WTC11 (cell line): ENCODE results near the gene CLCN1.

Source experiments
- ATF2 ChIP-seq: sonication (generic); formaldehyde crosslinking; IDR thresholded peaks from 2 replicates; pipeline ENCODE4 v1.8.1; 2022; ENCODE audit warnings: low read depth, missing genetic modification reagents, borderline replicate concordance
- ATF6 ChIP-seq: sonication (generic); formaldehyde crosslinking; IDR thresholded peaks from 2 replicates; pipeline ENCODE4 v1.8.1; 2023; ENCODE audit warnings: mild to moderate bottlenecking, missing genetic modification reagents
- CREB1 ChIP-seq: sonication (generic); formaldehyde crosslinking; IDR thresholded peaks from 2 replicates; pipeline ENCODE4 v1.8.0; 2023; ENCODE audit warnings: mild to moderate bottlenecking, missing genetic modification reagents
- E2F4 ChIP-seq: sonication (generic); formaldehyde crosslinking; IDR thresholded peaks from 2 replicates; pipeline ENCODE4 v1.8.1; 2022; ENCODE audit warnings: low read depth, mild to moderate bottlenecking, moderate library complexity, missing genetic modification reagents, borderline replicate concordance
- ELF4 ChIP-seq: sonication (generic); formaldehyde crosslinking; IDR thresholded peaks from 2 replicates; pipeline ENCODE4 v1.8.1; 2022; ENCODE audit warnings: low read depth, mild to moderate bottlenecking, moderate library complexity, missing genetic modification reagents
- FOXP1 ChIP-seq: sonication (generic); formaldehyde crosslinking; IDR thresholded peaks from 2 replicates; pipeline ENCODE4 v1.8.0; 2022; ENCODE audit warnings: missing genetic modification reagents, mild to moderate bottlenecking, moderate library complexity, borderline replicate concordance
- GABPB1 ChIP-seq: sonication (generic); formaldehyde crosslinking; IDR thresholded peaks from 2 replicates; pipeline ENCODE4 v1.8.1; 2023; ENCODE audit warnings: mild to moderate bottlenecking, missing genetic modification reagents
- HMGXB4 ChIP-seq: sonication (generic); formaldehyde crosslinking; IDR thresholded peaks from 2 replicates; pipeline ENCODE4 v1.8.1; 2023; ENCODE audit warnings: mild to moderate bottlenecking, moderate library complexity, missing genetic modification reagents
- MAX ChIP-seq: sonication (generic); formaldehyde crosslinking; IDR thresholded peaks from 2 replicates; pipeline ENCODE4 v1.8.0; 2022; ENCODE audit warnings: mild to moderate bottlenecking, missing genetic modification reagents
- NFATC4 ChIP-seq: fragments of 250-450 bp; sonication (Bioruptor Pico); IDR thresholded peaks from 2 replicates; pipeline ENCODE4 v1.9.0; 2021; ENCODE audit warnings: mild to moderate bottlenecking
- NR2C2 ChIP-seq: sonication (generic); formaldehyde crosslinking; IDR thresholded peaks from 2 replicates; pipeline ENCODE4 v1.8.0; 2022; ENCODE audit warnings: mild to moderate bottlenecking, missing genetic modification reagents
- STAT6 ChIP-seq: sonication (generic); formaldehyde crosslinking; conservative IDR thresholded peaks from 2 replicates; pipeline ENCODE4 v1.8.1; 2023; ENCODE audit warnings: mild to moderate bottlenecking, low read depth, missing genetic modification reagents, moderate library complexity
- TEAD4 ChIP-seq: sonication (generic); formaldehyde crosslinking; IDR thresholded peaks from 2 replicates; pipeline ENCODE4 v1.8.0; 2022; ENCODE audit warnings: mild to moderate bottlenecking, missing genetic modification reagents
- ZNF121 ChIP-seq: sonication (generic); formaldehyde crosslinking; IDR thresholded peaks from 2 replicates; pipeline ENCODE4 v1.8.0; 2023; ENCODE audit warnings: missing genetic modification reagents

- no peak for TF ChIP-seq ATF6
- TF ChIP-seq ELF4: no peak
- TF ChIP-seq NFATC4 (CRISPR knock-in tag): no peak
- no peak for TF ChIP-seq NR2C2
- no peak for TF ChIP-seq ATF2
- TF ChIP-seq ZNF121 (CRISPR knock-in tag): no peak
- no peak for TF ChIP-seq FOXP1
- TF ChIP-seq E2F4: no peak
- no peak for TF ChIP-seq CREB1 (CRISPR knock-in tag)
- no peak for TF ChIP-seq HMGXB4 (CRISPR knock-in tag)
- no peak for TF ChIP-seq TEAD4 (CRISPR knock-in tag)
- TF ChIP-seq GABPB1: no peak
- TF ChIP-seq MAX (CRISPR knock-in tag): no peak
- no peak for TF ChIP-seq STAT6
Measured at GRCh38 chr7:143287339-143287934, 28.5 kb upstream of the CLCN1 start.
